ENCODE data around the gene AZGP1. TPM values are rescaled to one million over a fixed set of nuclear protein-coding genes. Genes with fewer than 3 reads are reported as not detected.
"Not testable (repeated sequence)": the region's sequence is repeated elsewhere in the genome, so short reads cannot be mapped to it uniquely, and the experiment has no call there.

The AZGP1 gene
- total and polyA plus RNA-seq, 2 experiments from 2014 or later: 52.6 to 73.6 TPM

GRCh38 chr7:99994819-99995218 lies 19.0 kb upstream of the AZGP1 start:
- H3K4me1 ChIP-seq (ENCODE audit: insufficient read depth): peaks cover 14% of the 10 kb centered on the region
- TF ChIP-seq CTCF (IDR thresholded peaks at IDR 0.05; ENCODE audit: poor library complexity) (no peak), EZH2phosphoT487 (IDR thresholded peaks at IDR 0.05; ENCODE audit: low read depth, severe bottlenecking, unreplicated experiment) (no peak)
- H3K27ac ChIP-seq: no peak overlapping the region
- H3K27me3 ChIP-seq: no peaks in the 10 kb centered on the region
- no peaks in the 10 kb centered on the region for H4K20me1 ChIP-seq (ENCODE audit: insufficient read depth, poor library complexity, severe bottlenecking)
- no peaks in the 10 kb centered on the region for H3K36me3 ChIP-seq (replicated peaks; ENCODE audit: insufficient read depth, low read depth)
- H3K9me2 ChIP-seq (replicated peaks; ENCODE audit: insufficient read depth): no peaks in the 10 kb centered on the region
- H3K9me3 ChIP-seq (ENCODE audit: low read depth): no peaks in the 10 kb centered on the region
- no peaks in the 10 kb centered on the region for H3K79me2 ChIP-seq
- no peak overlapping the region for H3K4me2 ChIP-seq
- DNase-seq (ENCODE audit: low spot score): no peak
- 83% methylated on average over 8 of the region's 8 CpGs for WGBS (ENCODE audit: low lambda C conversion rate, missing lambda C conversion rate)
- no peak overlapping the region for H3K4me3 ChIP-seq
- H2AFZ ChIP-seq: peak overlapping the region; percentile 23

GRCh38 chr7:99992330-99993038 lies 16.7 kb upstream of the AZGP1 start:
- Histone ChIP-seq H3K4me3 (no peak overlapping the region), H3K27me3 (no peaks in the 10 kb centered on the region), H4K20me1 (ENCODE audit: insufficient read depth, poor library complexity, severe bottlenecking) (no peaks in the 10 kb centered on the region), H3K4me2 (no peak overlapping the region), H3K27ac (no peak overlapping the region), H3K36me3 (replicated peaks; ENCODE audit: insufficient read depth, low read depth) (no peaks in the 10 kb centered on the region), H3K4me1 (ENCODE audit: insufficient read depth) (peaks cover 6% of the 10 kb centered on the region), H3K9me3 (ENCODE audit: low read depth) (no peaks in the 10 kb centered on the region), H3K9me2 (replicated peaks; ENCODE audit: insufficient read depth) (no peaks in the 10 kb centered on the region), H2AFZ (no peak overlapping the region), H3K79me2 (no peaks in the 10 kb centered on the region)
- 85% methylated on average over 21 of the region's 21 CpGs for WGBS (ENCODE audit: low lambda C conversion rate, missing lambda C conversion rate)
- no peak for DNase-seq (ENCODE audit: low spot score)
- TF ChIP-seq EZH2phosphoT487 (IDR thresholded peaks at IDR 0.05; ENCODE audit: low read depth, severe bottlenecking, unreplicated experiment) (no peak), CTCF (IDR thresholded peaks at IDR 0.05; ENCODE audit: poor library complexity) (no peak), EZH2 (IDR thresholded peaks at IDR 0.05; ENCODE audit: borderline replicate concordance) (no peak)

GRCh38 chr7:99991543-99991942 lies 15.7 kb upstream of the AZGP1 start:
- H3K27me3 ChIP-seq; H3K9me2 ChIP-seq (replicated peaks; ENCODE audit: insufficient read depth); H3K36me3 ChIP-seq (replicated peaks; ENCODE audit: insufficient read depth, low read depth); H3K4me2 ChIP-seq; H3K4me1 ChIP-seq (ENCODE audit: insufficient read depth); H3K4me3 ChIP-seq; H2AFZ ChIP-seq; H4K20me1 ChIP-seq (ENCODE audit: insufficient read depth, poor library complexity, severe bottlenecking); DNase-seq (ENCODE audit: low spot score); H3K27ac ChIP-seq; H3K79me2 ChIP-seq; H3K9me3 ChIP-seq (ENCODE audit: low read depth): not testable (repeated sequence)
- 72% methylated on average over 6 of the region's 6 CpGs for WGBS (ENCODE audit: low lambda C conversion rate, missing lambda C conversion rate)

- Histone ChIP-seq H3K79me2 (no peaks in the 10 kb centered on the region), H2AFZ (peak overlapping the region; percentile 21), H4K20me1 (ENCODE audit: insufficient read depth, poor library complexity, severe bottlenecking) (no peaks in the 10 kb centered on the region), H3K9me2 (replicated peaks; ENCODE audit: insufficient read depth) (no peaks in the 10 kb centered on the region), H3K27me3 (no peaks in the 10 kb centered on the region), H3K9me3 (ENCODE audit: low read depth) (no peaks in the 10 kb centered on the region), H3K36me3 (replicated peaks; ENCODE audit: insufficient read depth, low read depth) (no peaks in the 10 kb centered on the region), H3K27ac (no peak overlapping the region), H3K4me2 (peak overlapping the region; percentile 64), H3K4me3 (no peak overlapping the region), H3K4me1 (ENCODE audit: insufficient read depth) (peaks cover 3% of the 10 kb centered on the region)
- 50% methylated on average over 14 of the region's 14 CpGs for WGBS (ENCODE audit: low lambda C conversion rate, missing lambda C conversion rate)
- no peak for DNase-seq (ENCODE audit: low spot score)
- no peak for TF ChIP-seq CTCF (IDR thresholded peaks at IDR 0.05; ENCODE audit: poor library complexity)
- TF ChIP-seq EZH2phosphoT487 (IDR thresholded peaks at IDR 0.05; ENCODE audit: low read depth, severe bottlenecking, unreplicated experiment): no peak
- TF ChIP-seq EZH2 (IDR thresholded peaks at IDR 0.05; ENCODE audit: borderline replicate concordance): no peak
Measured at GRCh38 chr7:99990460-99990852, 14.6 kb upstream of the AZGP1 start.
